Sigmoid colon (tissue), 4 donors: ENCODE measurements around the gene LRRD1.

Source experiments
- POLR2A ChIP-seq, 2 donors: fragments of 450-650 bp; IDR thresholded peaks; one replicate each; pipeline ENCODE4 v1.6.1; 2016; ENCODE audit warnings: antibody characterized with exemption in 2 of 2, mild to moderate bottlenecking in 2 of 2, moderate library complexity in 2 of 2
- POLR2AphosphoS5 ChIP-seq, 4 donors: sonication (generic); formaldehyde crosslinking; IDR thresholded peaks; one replicate each; pipeline ENCODE4 v1.6.1; 2017; ENCODE audit warnings: antibody characterized with exemption in 4 of 4
- TF ChIP-seq, protein P1 (sequence below), 4 experiments: fragments of 450-650 bp in 3 of 4; fragments of 200-600 bp in 1 of 4; IDR thresholded peaks; one replicate each; pipeline ENCODE4 v1.5.1; 2016 to 2019; ENCODE audit warnings: antibody characterized with exemption in 4 of 4, mild to moderate bottlenecking in 3 of 4, moderate library complexity in 2 of 4

DNA sequence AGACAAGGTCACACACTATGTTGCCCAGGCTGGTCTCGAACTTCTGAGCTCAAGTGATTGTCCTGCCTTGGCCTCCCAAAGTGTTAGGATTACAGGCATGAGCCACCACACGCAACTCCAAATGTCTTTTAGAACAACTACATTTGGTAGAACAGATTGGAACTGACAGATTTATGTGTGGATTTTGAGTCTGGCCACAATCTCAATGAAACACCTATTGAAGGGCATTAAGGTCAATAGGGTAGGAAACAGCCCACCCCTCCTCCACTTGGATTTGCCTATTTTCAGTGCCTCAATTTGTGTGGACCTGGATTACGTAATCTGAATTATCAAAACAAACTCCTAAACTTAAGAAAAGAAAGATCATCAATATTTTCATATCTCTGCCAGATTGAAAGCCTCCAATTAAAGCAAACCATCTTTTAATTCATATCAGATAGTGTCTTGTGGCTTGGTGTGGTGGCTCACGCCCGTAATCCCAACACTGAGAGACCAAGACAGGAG, 29.2 kb downstream of the LRRD1 start:
- TF ChIP-seq, protein P1, sequence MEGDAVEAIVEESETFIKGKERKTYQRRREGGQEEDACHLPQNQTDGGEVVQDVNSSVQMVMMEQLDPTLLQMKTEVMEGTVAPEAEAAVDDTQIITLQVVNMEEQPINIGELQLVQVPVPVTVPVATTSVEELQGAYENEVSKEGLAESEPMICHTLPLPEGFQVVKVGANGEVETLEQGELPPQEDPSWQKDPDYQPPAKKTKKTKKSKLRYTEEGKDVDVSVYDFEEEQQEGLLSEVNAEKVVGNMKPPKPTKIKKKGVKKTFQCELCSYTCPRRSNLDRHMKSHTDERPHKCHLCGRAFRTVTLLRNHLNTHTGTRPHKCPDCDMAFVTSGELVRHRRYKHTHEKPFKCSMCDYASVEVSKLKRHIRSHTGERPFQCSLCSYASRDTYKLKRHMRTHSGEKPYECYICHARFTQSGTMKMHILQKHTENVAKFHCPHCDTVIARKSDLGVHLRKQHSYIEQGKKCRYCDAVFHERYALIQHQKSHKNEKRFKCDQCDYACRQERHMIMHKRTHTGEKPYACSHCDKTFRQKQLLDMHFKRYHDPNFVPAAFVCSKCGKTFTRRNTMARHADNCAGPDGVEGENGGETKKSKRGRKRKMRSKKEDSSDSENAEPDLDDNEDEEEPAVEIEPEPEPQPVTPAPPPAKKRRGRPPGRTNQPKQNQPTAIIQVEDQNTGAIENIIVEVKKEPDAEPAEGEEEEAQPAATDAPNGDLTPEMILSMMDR (IDR thresholded peaks at IDR 0.05) = no peak
- TF ChIP-seq POLR2AphosphoS5 (IDR thresholded peaks at IDR 0.05) (no peak), POLR2A (IDR thresholded peaks at IDR 0.05) (no peak)
